ENCODE measurements around the gene SLC6A16.
"Not testable (repeated sequence)": the region's sequence is repeated elsewhere in the genome, so short reads cannot be mapped to it uniquely, and the experiment has no call there.

DNA sequence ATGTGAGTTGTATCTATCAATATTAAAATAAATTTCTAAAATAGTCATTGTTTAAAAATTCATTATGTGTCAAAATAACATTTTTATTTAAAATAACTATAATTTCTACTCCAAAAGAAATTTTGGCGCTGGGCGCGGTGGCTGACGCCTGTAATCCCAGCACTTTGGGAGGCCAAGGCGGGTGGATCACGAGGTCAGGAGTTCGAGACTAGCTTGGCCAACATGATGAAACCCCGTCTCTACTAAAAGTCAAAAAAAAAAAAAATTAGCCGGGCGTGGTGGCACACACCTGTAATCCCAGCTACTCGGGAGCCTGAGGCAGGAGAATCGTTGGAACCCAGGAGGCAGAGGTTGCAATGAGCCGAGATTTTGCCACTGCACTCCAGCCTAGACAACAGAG is 765 bp upstream of the SLC6A16 start:
- TF ChIP-seq, protein P1, sequence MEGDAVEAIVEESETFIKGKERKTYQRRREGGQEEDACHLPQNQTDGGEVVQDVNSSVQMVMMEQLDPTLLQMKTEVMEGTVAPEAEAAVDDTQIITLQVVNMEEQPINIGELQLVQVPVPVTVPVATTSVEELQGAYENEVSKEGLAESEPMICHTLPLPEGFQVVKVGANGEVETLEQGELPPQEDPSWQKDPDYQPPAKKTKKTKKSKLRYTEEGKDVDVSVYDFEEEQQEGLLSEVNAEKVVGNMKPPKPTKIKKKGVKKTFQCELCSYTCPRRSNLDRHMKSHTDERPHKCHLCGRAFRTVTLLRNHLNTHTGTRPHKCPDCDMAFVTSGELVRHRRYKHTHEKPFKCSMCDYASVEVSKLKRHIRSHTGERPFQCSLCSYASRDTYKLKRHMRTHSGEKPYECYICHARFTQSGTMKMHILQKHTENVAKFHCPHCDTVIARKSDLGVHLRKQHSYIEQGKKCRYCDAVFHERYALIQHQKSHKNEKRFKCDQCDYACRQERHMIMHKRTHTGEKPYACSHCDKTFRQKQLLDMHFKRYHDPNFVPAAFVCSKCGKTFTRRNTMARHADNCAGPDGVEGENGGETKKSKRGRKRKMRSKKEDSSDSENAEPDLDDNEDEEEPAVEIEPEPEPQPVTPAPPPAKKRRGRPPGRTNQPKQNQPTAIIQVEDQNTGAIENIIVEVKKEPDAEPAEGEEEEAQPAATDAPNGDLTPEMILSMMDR (IDR thresholded peaks at IDR 0.05) = not testable (repeated sequence)
- not testable (repeated sequence) for TF ChIP-seq POLR2A (IDR thresholded peaks at IDR 0.05)
